Gastrocnemius medialis (tissue), 4 donors: Measurements from ENCODE around the gene RAN. TPM values are rescaled to one million over a fixed set of nuclear protein-coding genes. Genes with fewer than 3 reads are reported as not detected.
"Not testable (repeated sequence)": the region's sequence is repeated elsewhere in the genome, so short reads cannot be mapped to it uniquely, and the experiment has no call there.

Experiments
- ATAC-seq, 2 donors: fragments of 150-250 bp; one replicate each; pipeline ENCODE4 v1.9.1; 2016
- DNase-seq, 2 donors: peaks; one replicate each; pipeline ENCODE4 v3.0.0-alpha.2; 2019
- H3K27ac ChIP-seq, 4 donors: fragments of 200-600 bp; sonication (generic); 1 replicate in 1 of 4; 2 replicates in 3 of 4; pipeline ENCODE4 v1.5.1; 2016 to 2018; ENCODE audit warnings: mild to moderate bottlenecking in 2 of 4, moderate library complexity in 1 of 4
- H3K27me3 ChIP-seq, 3 donors: fragments of 200-600 bp; sonication (generic) in 2 of 3; 1 replicate in 1 of 3; 2 replicates in 2 of 3; pipeline versions ENCODE4 v1.5.1 to v1.6.0; 2016 to 2019; ENCODE audit warnings: mild to moderate bottlenecking in 1 of 3, moderate library complexity in 1 of 3
- H3K36me3 ChIP-seq, 2 donors: fragments of 200-600 bp; sonication (generic) in 1 of 2; one replicate each; pipeline ENCODE4 v1.5.1; 2017 to 2018
- H3K4me1 ChIP-seq, 2 donors: fragments of 200-600 bp; sonication (generic) in 1 of 2; one replicate each; pipeline ENCODE4 v1.5.1; 2016 to 2017; ENCODE audit warnings: mild to moderate bottlenecking in 2 of 2
- H3K4me3 ChIP-seq, 4 donors: fragments of 200-600 bp; sonication (generic) in 3 of 4; 1 replicate in 1 of 4; 2 replicates in 3 of 4; pipeline ENCODE4 v1.5.1; 2016 to 2019; ENCODE audit warnings: mild to moderate bottlenecking in 2 of 4
- H3K9me3 ChIP-seq, 3 donors: fragments of 200-600 bp; sonication (generic) in 2 of 3; 1 replicate in 1 of 3; 2 replicates in 2 of 3; pipeline ENCODE4 v1.5.1; 2016 to 2019
- CTCF ChIP-seq, 5 experiments: fragments of 450-650 bp in 3 of 5; fragments of 200-600 bp in 2 of 5; sonication (generic) in 2 of 5; IDR thresholded peaks in 4 of 5; conservative IDR thresholded peaks in 1 of 5; 1 replicate in 4 of 5; 2 replicates in 1 of 5; pipeline ENCODE4 v1.5.1; 2016 to 2019; ENCODE audit warnings: antibody characterized with exemption in 5 of 5, mild to moderate bottlenecking in 3 of 5, moderate library complexity in 3 of 5
- POLR2A ChIP-seq, 2 donors: fragments of 450-650 bp; IDR thresholded peaks; one replicate each; pipeline ENCODE4 v1.6.1; 2017; ENCODE audit warnings: antibody characterized with exemption in 2 of 2, mild to moderate bottlenecking in 2 of 2, moderate library complexity in 2 of 2
- in situ Hi-C, 4 donors: fragments of 200-750 bp; cut with MboI; loops; one replicate each; pipeline versions ENCODE4 v1.15.0 to v1.8.0; 2017; ENCODE audit warnings: low sequenced_read_pairs in 4 of 4
- intact Hi-C: fragments of 100-400 bp; cut with DNase I; formaldehyde crosslinking; loops from one replicate; pipeline ENCODE4 v1.15.1; 2023; ENCODE audit warnings: low total_unique reads
- total RNA-seq, 4 donors: library from RNA; depleted of rRNA; stranded (reverse); fragments of >200 nt; gene quantifications; one replicate each; pipeline versions ENCODE4 v1.1.0 to v1.2.3, GENCODE V29; 2016

The RAN gene
- total RNA-seq, 4 donors from 2014 or later: 125 to 299 (median 197) TPM

- Histone ChIP-seq H3K27me3 (no peaks in the 10 kb centered on the region), H3K36me3 (no peaks in the 10 kb centered on the region), H3K4me1 (peaks cover 0 to 6% of the 10 kb centered on the region in 2 donors), H3K27ac (peak within 1 kb of the TSS; percentile 40 to 67 (median 60)), H3K4me3 (peak within 1 kb of the TSS; percentile 67 to 87 (median 73)), H3K9me3 (no peaks in the 10 kb centered on the region)
- DNase-seq (peak; percentile 57 to 74), ATAC-seq (peak; percentile 91 to 96)
- intact Hi-C loops: loop anchor here (1.0 to 10.0 kb wide), 2 partner anchors 32 to 1246 kb away; no protein-coding TSS in a partner anchor
- in situ Hi-C loops: loop anchor here in 1 of 4 donors (5.0 kb wide), 1 partner anchor 33 kb away; the partner anchor contains the start of gene RAN
- TF ChIP-seq POLR2A (IDR thresholded peaks at IDR 0.05) (peak in 1 of 2 donors; percentile 25), CTCF (IDR thresholded peaks at IDR 0.05 in 4 of 5, conservative IDR thresholded peaks at IDR 0.05 in 1 of 5) (no peak)
These were observed 32.7 kb upstream of the RAN start, which contains the start of gene STX2 for GRCh38 chr12:130838951-130839769. Gene STX2, minus strand, starts transcription at chr12:130839250. Its CDS starts 151 bp downstream, at chr12:130839099.

GRCh38 chr12:130839770-130840404 is 32.0 kb upstream of the RAN start:
- no peaks in the 10 kb centered on the region for H3K9me3 ChIP-seq
- no peak for ATAC-seq
- intact Hi-C loops: loop anchor here (1.0 to 10.0 kb wide), 2 partner anchors 31 to 1245 kb away; no protein-coding TSS in a partner anchor
- H3K4me1 ChIP-seq: peaks cover 0 to 6% of the 10 kb centered on the region in 2 donors
- H3K4me3 ChIP-seq: peak overlapping the region; percentile 40 to 87 (median 73)
- H3K27me3 ChIP-seq: no peaks in the 10 kb centered on the region
- peak overlapping the region in 2 of 4 donors; percentile 42 to 45 for H3K27ac ChIP-seq
- no peak for DNase-seq
- TF ChIP-seq POLR2A (IDR thresholded peaks at IDR 0.05) (no peak), CTCF (IDR thresholded peaks at IDR 0.05 in 4 of 5, conservative IDR thresholded peaks at IDR 0.05 in 1 of 5) (no peak)
- in situ Hi-C loops: loop anchor here in 1 of 4 donors (5.0 kb wide), 1 partner anchor 32 kb away; the partner anchor contains the start of gene RAN
- no peaks in the 10 kb centered on the region for H3K36me3 ChIP-seq

GRCh38 chr12:130846369-130846768 is 25.5 kb upstream of the RAN start:
- Histone ChIP-seq H3K9me3 (no peaks in the 10 kb centered on the region), H3K27ac (no peak overlapping the region), H3K4me3 (no peak overlapping the region), H3K36me3 (no peaks in the 10 kb centered on the region), H3K27me3 (no peaks in the 10 kb centered on the region), H3K4me1 (no peaks in the 10 kb centered on the region)
- no peak for TF ChIP-seq CTCF (IDR thresholded peaks at IDR 0.05 in 4 of 5, conservative IDR thresholded peaks at IDR 0.05 in 1 of 5)
- TF ChIP-seq POLR2A (IDR thresholded peaks at IDR 0.05): no peak
- in situ Hi-C loops (no loop called here), intact Hi-C loops (no loop called here)
- DNase-seq: no peak
- ATAC-seq: no peak

GRCh38 chr12:130847112-130847511 is 24.8 kb upstream of the RAN start:
- DNase-seq: no peak
- no peak for TF ChIP-seq POLR2A (IDR thresholded peaks at IDR 0.05)
- no peak for TF ChIP-seq CTCF (IDR thresholded peaks at IDR 0.05 in 4 of 5, conservative IDR thresholded peaks at IDR 0.05 in 1 of 5)
- no peak overlapping the region for H3K4me3 ChIP-seq
- in situ Hi-C loops (no loop called here), intact Hi-C loops (no loop called here)
- no peak overlapping the region for H3K27ac ChIP-seq
- no peaks in the 10 kb centered on the region for H3K36me3 ChIP-seq
- H3K27me3 ChIP-seq: no peaks in the 10 kb centered on the region
- no peaks in the 10 kb centered on the region for H3K4me1 ChIP-seq
- H3K9me3 ChIP-seq: no peaks in the 10 kb centered on the region
- peak; percentile 76 to 77 for ATAC-seq

GRCh38 chr12:130848105-130848504 is 23.8 kb upstream of the RAN start:
- not testable (repeated sequence) for DNase-seq

GRCh38 chr12:130848785-130849305 is 23.0 kb upstream of the RAN start:
- intact Hi-C loops, H3K36me3 ChIP-seq, H3K27ac ChIP-seq, H3K27me3 ChIP-seq, ATAC-seq, DNase-seq, H3K4me3 ChIP-seq, in situ Hi-C loops, H3K9me3 ChIP-seq, H3K4me1 ChIP-seq: not testable (repeated sequence)

More at GRCh38 chr12:130848105-130848504, 23.8 kb upstream of the RAN start:
- H3K27me3 ChIP-seq, intact Hi-C loops, H3K36me3 ChIP-seq, in situ Hi-C loops, H3K27ac ChIP-seq, H3K4me3 ChIP-seq, ATAC-seq, H3K9me3 ChIP-seq, H3K4me1 ChIP-seq: not testable (repeated sequence)
